Endothelial cell of umbilical vein (primary cell): Measurements from ENCODE around the gene DKK3. TPM values are rescaled to one million over a fixed set of nuclear protein-coding genes. Genes with fewer than 3 reads are reported as not detected.

Experiments used
- BruUV-seq: library from RNA; stranded (reverse); fragments of 400-500 nt; replicated peaks from 2 replicates; lab custom pipeline; 2021; lab: Mats Ljungman, UMichigan
- CTCF ChIA-PET: fragments of 300-600, 350-600 bp; sonication (Branson Sonifier 250); formaldehyde crosslinking; loops from one replicate; lab custom pipeline; 2021; ENCODE audit warnings: antibody characterized with exemption, inconsistent platforms; lab: Charles Lee
- POLR2A ChIA-PET: fragments of 300-600, 350-600 bp; sonication (Branson Sonifier 250); formaldehyde crosslinking; loops from one replicate; lab custom pipeline; 2021; ENCODE audit warnings: antibody characterized with exemption, inconsistent platforms; lab: Charles Lee
- DNase-seq: peaks from one replicate; pipeline ENCODE4 v3.0.0-alpha.2; 2011; ENCODE audit warnings: low read depth, low spot score
- FAIRE-seq: peaks from 2 replicates; lab custom pipeline; 2011; peaks lifted over from hg19 to GRCh38; lab: Jason Lieb, UNC
- H2AFZ ChIP-seq: 2 replicates; pipeline ENCODE4 v1.6.0; 2012; ENCODE audit warnings: low read depth, low read length, control low read depth, inconsistent platforms
- H3K27ac ChIP-seq: 2 replicates; pipeline ENCODE4 v1.5.1; 2011; ENCODE audit warnings: low read depth, mild to moderate bottlenecking, control low read depth, low read length, moderate library complexity; ENCODE audit not compliant: insufficient read depth
- H3K27me3 ChIP-seq, 2 experiments: 2 replicates each; pipeline versions ENCODE4 v1.6.0 to v1.6.1; 2011; ENCODE audit warnings: low read length in 2 of 2, mixed read lengths in 1 of 2; ENCODE audit not compliant: control insufficient read depth in 2 of 2, insufficient read depth in 2 of 2
- H3K36me3 ChIP-seq, 2 experiments: 2 replicates in 1 of 2; 3 replicates in 1 of 2; pipeline ENCODE4 v1.5.1; 2011; ENCODE audit warnings: low read length in 2 of 2, mild to moderate bottlenecking in 1 of 2, moderate library complexity in 1 of 2; ENCODE audit not compliant: control insufficient read depth in 2 of 2, insufficient read depth in 2 of 2; ENCODE audit errors: extremely low read depth in 1 of 2
- H3K4me1 ChIP-seq: 3 replicates; pipeline ENCODE4 v1.5.1; 2011; ENCODE audit warnings: mild to moderate bottlenecking, low read length; ENCODE audit not compliant: control insufficient read depth, insufficient read depth; ENCODE audit errors: extremely low read depth
- H3K4me2 ChIP-seq: 2 replicates; pipeline ENCODE4 v1.6.1; 2011; ENCODE audit warnings: low read length, control low read depth, mixed read lengths; ENCODE audit not compliant: insufficient read depth
- H3K4me3 ChIP-seq, 3 experiments: fragments of 200-600 bp in 1 of 3; sonication (generic), shearing (Covaris generic) in 1 of 3; replicated peaks in 1 of 3; 2 replicates each; pipeline ENCODE4 v1.5.1; 2011 to 2016; ENCODE audit warnings: control low read depth in 3 of 3, low read length in 3 of 3, mild to moderate bottlenecking in 2 of 3, inconsistent platforms in 1 of 3, low read depth in 1 of 3, moderate library complexity in 1 of 3; ENCODE audit not compliant: insufficient read depth in 1 of 3
- H3K79me2 ChIP-seq: 2 replicates; pipeline ENCODE4 v1.6.0; 2012; ENCODE audit warnings: low read length, inconsistent platforms; ENCODE audit not compliant: control insufficient read depth, insufficient read depth
- H3K9ac ChIP-seq: replicated peaks from 2 replicates; pipeline ENCODE3; 2011; ENCODE audit warnings: low read length, control low read depth; ENCODE audit not compliant: insufficient read depth; ENCODE audit errors: extremely low read depth
- H3K9me1 ChIP-seq: replicated peaks from 3 replicates; pipeline ENCODE4 v1.6.0; 2011; ENCODE audit warnings: mild to moderate bottlenecking, low read length; ENCODE audit not compliant: control insufficient read depth, insufficient read depth; ENCODE audit errors: extremely low read depth
- H3K9me3 ChIP-seq: replicated peaks from 2 replicates; pipeline ENCODE4 v1.5.1; 2012; ENCODE audit warnings: low read length, inconsistent platforms; ENCODE audit not compliant: control insufficient read depth, insufficient read depth
- H4K20me1 ChIP-seq: replicated peaks from 2 replicates; pipeline ENCODE3; 2011; ENCODE audit warnings: mild to moderate bottlenecking, low read length; ENCODE audit not compliant: control insufficient read depth, insufficient read depth; ENCODE audit errors: extremely low read depth
- EZH2 ChIP-seq: IDR thresholded peaks from 2 replicates; pipeline ENCODE4 v1.6.1; 2012; ENCODE audit warnings: borderline replicate concordance, low read depth, mild to moderate bottlenecking, moderate library complexity, low read length, inconsistent platforms; ENCODE audit not compliant: severe bottlenecking
- FOS ChIP-seq: IDR thresholded peaks from 2 replicates; pipeline ENCODE4 v1.6.1; 2011; ENCODE audit warnings: mild to moderate bottlenecking, low read length, moderate library complexity, borderline replicate concordance; ENCODE audit not compliant: insufficient read depth
- GATA2 ChIP-seq: IDR thresholded peaks from 2 replicates; pipeline ENCODE4 v1.7.0; 2011; ENCODE audit warnings: low read depth, mild to moderate bottlenecking, moderate library complexity, mixed read lengths, low read length; ENCODE audit not compliant: insufficient read length, insufficient read depth
- JUN ChIP-seq: IDR thresholded peaks from 2 replicates; pipeline ENCODE4 v1.6.1; 2011; ENCODE audit warnings: borderline replicate concordance, low read depth; ENCODE audit not compliant: insufficient read length, insufficient read depth
- MYC ChIP-seq: IDR thresholded peaks from one replicate; pipeline ENCODE4 v1.6.1; 2011; ENCODE audit warnings: mild to moderate bottlenecking, low read depth, low read length
- POLR2A ChIP-seq: IDR thresholded peaks from 2 replicates; pipeline ENCODE4 v1.6.1; 2012; ENCODE audit warnings: low read depth, mild to moderate bottlenecking, control low read depth, low read length
- POLR2AphosphoS5 ChIP-seq: IDR thresholded peaks from 2 replicates; pipeline ENCODE4 v1.6.1; 2012; ENCODE audit warnings: low read depth, mild to moderate bottlenecking, control low read depth, low read length, moderate library complexity; ENCODE audit not compliant: insufficient read depth
- dilution Hi-C: fragments of 300-500 bp; cut with MboI; formaldehyde crosslinking; loops from one replicate; pipeline ENCODE4 v1.15.0; 2019; ENCODE audit warnings: low sequenced_read_pairs; ENCODE audit not compliant: extremely low pct_ligation_motif_present
- intact Hi-C: fragments of 100-400 bp; cut with micrococcal nuclease; formaldehyde crosslinking; loops from one replicate; pipeline ENCODE4 v1.10.0; 2022
- polyA plus RNA-seq, 4 experiments: library from polyadenylated mRNA; depleted of rRNA in 3 of 4; stranded (reverse) in 3 of 4; unstranded in 1 of 4; fragments of >200 nt; gene quantifications; 2 replicates each; pipeline versions ENCODE4 v1.2.1 to v1.2.3, GENCODE V29; 2011 to 2012; ENCODE audit warnings: missing spikeins in 1 of 4
- total RNA-seq: library from RNA; stranded (reverse); gene quantifications from 2 replicates; pipeline ENCODE4 v1.2.3, GENCODE V29; 2021
- TF ChIP-seq, protein P1 (sequence below), 2 donors: IDR thresholded peaks; 1 replicate in 1 of 2; 2 replicates in 1 of 2; pipeline ENCODE4 v1.5.1; 2011; ENCODE audit warnings: low read length in 2 of 2, mild to moderate bottlenecking in 2 of 2, moderate library complexity in 2 of 2, control low read depth in 1 of 2, inconsistent platforms in 1 of 2, low read depth in 1 of 2; ENCODE audit not compliant: insufficient read depth in 1 of 2; ENCODE audit errors: extremely low read depth in 1 of 2
- TF ChIP-seq, protein P2 (sequence below): IDR thresholded peaks from 2 replicates; pipeline ENCODE4 v1.6.1; 2011; ENCODE audit not compliant: insufficient read depth, insufficient read length

DKK3 gene
- total and polyA plus RNA-seq, 2 donors (not counting 3 experiments of a cell fraction or from before 2014, with no cell fraction given), result 131 to 335 TPM

DNA sequence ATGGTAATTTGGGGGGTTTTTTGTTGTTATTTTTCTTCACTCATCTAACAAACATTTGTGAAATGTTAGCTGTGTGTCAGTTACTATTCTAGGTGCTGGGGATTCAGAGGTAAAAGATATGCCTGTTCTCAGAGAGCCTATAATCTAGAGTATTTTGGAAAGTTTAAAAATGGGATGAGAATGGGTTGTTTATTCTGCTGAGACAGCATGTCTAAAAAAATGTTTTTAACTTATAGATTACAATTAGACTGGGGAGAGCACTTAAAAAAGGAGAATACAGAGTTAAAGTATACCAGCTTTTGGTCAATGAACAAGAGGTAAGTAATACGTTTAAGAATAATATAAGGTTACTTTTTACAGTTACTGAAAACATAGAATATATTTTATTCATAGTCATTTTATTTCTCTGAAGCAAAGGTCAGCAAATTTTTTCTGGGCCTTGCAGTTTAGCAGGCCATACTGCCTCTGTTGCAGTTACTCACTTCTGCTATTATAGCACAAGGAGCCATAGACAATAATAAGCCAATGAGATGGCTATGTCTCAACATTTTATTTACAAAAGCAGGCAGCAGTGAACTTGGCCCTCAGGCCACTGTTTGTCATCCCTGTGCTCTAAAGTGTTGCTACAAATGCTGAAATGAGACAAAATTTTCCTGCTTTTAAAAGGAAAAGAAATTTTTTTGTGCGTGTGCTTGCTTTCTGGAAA lies 60.0 kb downstream of the DKK3 start:
- DNase-seq, result no peak
- no peaks in the 10 kb centered on the region for H3K79me2 ChIP-seq
- no peak overlapping the region for H3K27ac ChIP-seq
- no peak overlapping the region for H3K4me2 ChIP-seq
- H3K4me1 ChIP-seq, result no peaks in the 10 kb centered on the region
- BruUV-seq, result no TSS peak
- H2AFZ ChIP-seq, result no peak overlapping the region
- H3K9me3 ChIP-seq, result no peaks in the 10 kb centered on the region
- H3K27me3 ChIP-seq, result no peaks in the 10 kb centered on the region
- TF ChIP-seq MYC (no peak), POLR2AphosphoS5 (no peak), POLR2A (no peak), FOS (no peak), EZH2 (no peak), GATA2 (no peak), JUN (no peak)
- TF ChIP-seq, protein P1, sequence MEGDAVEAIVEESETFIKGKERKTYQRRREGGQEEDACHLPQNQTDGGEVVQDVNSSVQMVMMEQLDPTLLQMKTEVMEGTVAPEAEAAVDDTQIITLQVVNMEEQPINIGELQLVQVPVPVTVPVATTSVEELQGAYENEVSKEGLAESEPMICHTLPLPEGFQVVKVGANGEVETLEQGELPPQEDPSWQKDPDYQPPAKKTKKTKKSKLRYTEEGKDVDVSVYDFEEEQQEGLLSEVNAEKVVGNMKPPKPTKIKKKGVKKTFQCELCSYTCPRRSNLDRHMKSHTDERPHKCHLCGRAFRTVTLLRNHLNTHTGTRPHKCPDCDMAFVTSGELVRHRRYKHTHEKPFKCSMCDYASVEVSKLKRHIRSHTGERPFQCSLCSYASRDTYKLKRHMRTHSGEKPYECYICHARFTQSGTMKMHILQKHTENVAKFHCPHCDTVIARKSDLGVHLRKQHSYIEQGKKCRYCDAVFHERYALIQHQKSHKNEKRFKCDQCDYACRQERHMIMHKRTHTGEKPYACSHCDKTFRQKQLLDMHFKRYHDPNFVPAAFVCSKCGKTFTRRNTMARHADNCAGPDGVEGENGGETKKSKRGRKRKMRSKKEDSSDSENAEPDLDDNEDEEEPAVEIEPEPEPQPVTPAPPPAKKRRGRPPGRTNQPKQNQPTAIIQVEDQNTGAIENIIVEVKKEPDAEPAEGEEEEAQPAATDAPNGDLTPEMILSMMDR (IDR thresholded peaks at IDR 0.05; ENCODE audit: extremely low read depth in 1 of 2, insufficient read depth in 1 of 2, low read depth in 1 of 2, low read length in 2 of 2), result no peak
- TF ChIP-seq, protein P2, sequence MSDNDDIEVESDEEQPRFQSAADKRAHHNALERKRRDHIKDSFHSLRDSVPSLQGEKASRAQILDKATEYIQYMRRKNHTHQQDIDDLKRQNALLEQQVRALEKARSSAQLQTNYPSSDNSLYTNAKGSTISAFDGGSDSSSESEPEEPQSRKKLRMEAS, result no peak
- ChIA-PET CTCF (interaction anchor here (3.4 kb wide), 1 partner anchor 17 kb away, joined by 16 read pairs; no protein-coding TSS in a partner anchor), POLR2A (no interaction called here)
- H3K4me3 ChIP-seq, result no peak overlapping the region
- intact Hi-C loops, result no loop called here
- H3K36me3 ChIP-seq, result peaks cover 0 to 5% of the 10 kb centered on the region in 2 experiments
- FAIRE-seq, result no peak
- H3K9me1 ChIP-seq, result no peaks in the 10 kb centered on the region
- no peak overlapping the region for H3K9ac ChIP-seq
- H4K20me1 ChIP-seq, result no peaks in the 10 kb centered on the region
- dilution Hi-C loops, result no loop called here
